BE2C (cell line): Measurements from ENCODE around the gene RNF40.

Experiments used
- DNase-seq: peaks from one replicate; pipeline ENCODE4 v3.0.0-alpha.2; 2020
- H3K27me3 ChIP-seq: fragments of 250-450 bp; sonication (Bioruptor Pico); 2 replicates; pipeline ENCODE4 v1.5.1; 2020; ENCODE audit warnings: mild to moderate bottlenecking
- H3K36me3 ChIP-seq: fragments of 250-450 bp; sonication (Bioruptor Pico); 2 replicates; pipeline ENCODE4 v1.5.1; 2020; ENCODE audit warnings: mild to moderate bottlenecking
- H3K4me1 ChIP-seq: fragments of 250-450 bp; sonication (Bioruptor Pico); 2 replicates; pipeline ENCODE4 v1.5.1; 2020
- H3K4me3 ChIP-seq: 2 replicates; pipeline ENCODE4 v1.5.1; 2011; ENCODE audit warnings: low read depth, low read length
- H3K9me3 ChIP-seq: fragments of 250-450 bp; sonication (Bioruptor Pico); 2 replicates; pipeline ENCODE4 v1.5.1; 2020
- CTCF ChIP-seq: IDR thresholded peaks from 2 replicates; pipeline ENCODE4 v1.5.1; 2012; ENCODE audit warnings: mild to moderate bottlenecking, low read depth, low read length

Gene RNF40

DNA sequence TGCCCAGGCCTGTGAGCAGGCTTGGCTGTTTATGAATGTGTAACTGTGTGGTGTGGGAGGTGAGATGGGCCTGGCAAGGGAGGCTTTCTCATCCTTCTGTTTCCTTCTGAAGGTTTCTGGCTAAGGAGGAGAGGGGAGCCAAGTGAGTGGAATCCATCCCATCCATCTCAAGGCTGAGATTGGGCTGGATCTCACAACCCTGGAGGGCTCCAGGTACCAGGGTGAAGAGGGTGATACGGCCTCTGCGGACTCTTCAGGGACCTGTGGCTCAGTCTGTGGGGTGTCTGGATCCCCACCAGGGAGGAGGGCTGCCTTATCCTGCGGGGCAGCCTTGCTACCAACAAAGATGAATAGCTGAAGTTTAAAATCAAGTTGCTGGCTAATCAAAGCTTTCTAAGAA is 17.9 kb downstream of the RNF40 start:
- Histone ChIP-seq H3K4me3 (no peak overlapping the region), H3K9me3 (no peaks in the 10 kb centered on the region), H3K4me1 (peaks cover 3% of the 10 kb centered on the region; the same call in 1 of the 2 replicates), H3K27me3 (no peaks in the 10 kb centered on the region), H3K36me3 (peaks cover 24% of the 10 kb centered on the region)
- no peak for DNase-seq
- TF ChIP-seq CTCF: no peak

DNA sequence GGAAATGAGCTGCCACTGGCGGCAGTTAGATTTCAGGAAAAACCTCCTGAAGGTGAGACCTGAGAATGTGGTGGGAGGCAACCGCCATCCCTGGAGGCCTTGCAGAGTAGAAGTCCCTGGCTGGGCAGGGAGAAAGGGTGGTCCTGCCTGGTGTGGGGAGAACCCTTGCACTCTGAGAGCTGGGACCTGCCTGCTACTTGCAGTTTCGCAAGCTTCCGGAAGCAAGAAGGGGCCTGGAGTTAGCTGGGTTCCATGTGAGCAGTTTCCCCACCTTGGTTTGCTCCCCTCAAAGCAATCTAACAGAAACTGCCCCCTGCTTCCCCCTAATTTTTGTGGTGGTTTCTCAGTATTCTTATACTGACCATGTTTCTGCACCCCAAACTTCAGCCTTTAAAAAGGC is 18.4 kb downstream of the RNF40 start:
- Histone ChIP-seq H3K36me3 (peaks cover 24% of the 10 kb centered on the region), H3K4me3 (no peak overlapping the region), H3K4me1 (peaks cover 3% of the 10 kb centered on the region; the same call in 1 of the 2 replicates), H3K27me3 (no peaks in the 10 kb centered on the region), H3K9me3 (no peaks in the 10 kb centered on the region)
- TF ChIP-seq CTCF: no peak
- no peak for DNase-seq

GRCh38 chr16:30782486-30783279 is 20.6 kb downstream of the RNF40 start:
- no peak for DNase-seq
- no peak for TF ChIP-seq CTCF
- Histone ChIP-seq H3K9me3 (no peaks in the 10 kb centered on the region), H3K4me3 (no peak overlapping the region), H3K27me3 (no peaks in the 10 kb centered on the region), H3K4me1 (no peaks in the 10 kb centered on the region), H3K36me3 (peaks cover 24% of the 10 kb centered on the region)

DNA sequence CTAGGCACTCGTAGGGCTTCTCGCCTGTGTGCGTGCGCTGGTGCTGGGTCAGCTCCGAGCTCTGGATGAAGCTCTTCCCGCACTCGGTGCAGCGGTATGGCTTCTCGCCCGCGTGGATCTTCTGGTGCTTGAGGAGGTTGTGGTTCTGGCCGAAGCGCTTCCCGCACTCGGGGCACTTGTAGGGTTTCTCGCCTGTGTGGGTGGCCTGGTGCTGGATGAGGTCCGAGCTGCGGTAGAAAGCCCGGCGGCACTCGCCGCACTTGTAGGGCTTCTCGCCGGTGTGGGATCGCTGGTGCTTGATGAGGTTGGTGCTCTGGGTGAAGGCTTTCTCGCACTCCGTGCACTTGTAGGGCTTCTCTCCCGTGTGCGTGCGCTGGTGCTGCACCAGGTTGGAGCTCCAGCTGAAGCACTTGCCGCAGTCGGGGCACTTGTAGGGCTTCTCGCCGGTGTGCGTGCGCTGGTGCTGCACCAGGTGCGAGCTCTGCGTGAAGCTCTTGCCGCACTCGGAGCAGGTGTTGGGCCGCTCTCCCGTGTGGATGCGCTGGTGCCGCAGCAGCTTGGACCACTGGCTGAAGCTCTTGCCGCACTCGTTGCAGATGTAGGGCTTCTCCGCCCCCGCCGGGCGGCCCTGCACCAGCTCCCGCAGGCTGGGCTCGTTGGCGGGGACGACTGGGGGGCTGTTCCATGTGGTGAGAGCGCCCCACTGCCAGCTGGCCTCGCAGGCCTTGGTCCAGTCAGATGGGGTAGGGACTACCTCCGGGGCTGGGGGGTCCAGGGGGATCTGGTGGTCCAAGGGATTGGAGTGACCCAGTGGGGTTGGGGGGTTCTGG is 21.4 kb downstream of the RNF40 start:
- DNase-seq: no peak
- no peak for TF ChIP-seq CTCF
- Histone ChIP-seq H3K9me3 (no peaks in the 10 kb centered on the region), H3K4me1 (no peaks in the 10 kb centered on the region), H3K4me3 (no peak overlapping the region), H3K27me3 (no peaks in the 10 kb centered on the region), H3K36me3 (peaks cover 24% of the 10 kb centered on the region)

DNA sequence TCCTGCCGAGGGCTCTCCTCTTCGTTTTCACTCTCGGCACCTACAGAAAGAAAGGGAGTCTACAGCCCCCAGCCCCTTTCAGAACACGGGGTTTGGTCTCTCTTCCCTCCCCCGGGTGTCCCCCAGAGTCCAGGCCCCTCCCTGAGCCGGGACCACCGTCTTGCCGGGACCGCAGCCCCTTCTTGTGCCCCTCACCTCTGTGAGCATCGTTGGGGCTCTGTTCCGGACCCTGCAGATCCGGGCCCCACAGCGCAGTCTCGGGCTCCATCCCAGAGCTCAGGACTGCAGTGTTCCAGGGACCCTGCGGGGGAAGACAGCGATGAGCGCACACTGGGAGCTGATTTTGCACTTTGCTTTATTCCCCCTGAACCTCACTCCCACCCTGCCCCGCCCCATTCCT is 22.1 kb downstream of the RNF40 start:
- no peaks in the 10 kb centered on the region for H3K27me3 ChIP-seq
- no peak for TF ChIP-seq CTCF
- H3K9me3 ChIP-seq: no peaks in the 10 kb centered on the region
- H3K4me1 ChIP-seq: no peaks in the 10 kb centered on the region
- peaks cover 24% of the 10 kb centered on the region for H3K36me3 ChIP-seq
- no peak overlapping the region for H3K4me3 ChIP-seq
- no peak for DNase-seq
